H7 (cell line): ENCODE measurements around the gene DIS3L. TPM values are rescaled to one million over a fixed set of nuclear protein-coding genes. Genes with fewer than 3 reads are reported as not detected.
"Not testable (repeated sequence)": the region's sequence is repeated elsewhere in the genome, so short reads cannot be mapped to it uniquely, and the experiment has no call there.

Experiments used
- DNase-seq: peaks from one replicate; pipeline ENCODE4 v3.0.0; 2012
- H3K27me3 ChIP-seq: 2 replicates; pipeline ENCODE4 v1.6.0; 2011; ENCODE audit warnings: mild to moderate bottlenecking, low read length; ENCODE audit not compliant: control insufficient read depth, insufficient read depth
- H3K36me3 ChIP-seq: replicated peaks from 2 replicates; pipeline ENCODE4 v1.5.1; 2011; ENCODE audit warnings: low read length; ENCODE audit not compliant: control insufficient read depth, insufficient read depth
- H3K4me3 ChIP-seq: 2 replicates; pipeline ENCODE4 v1.5.1; 2011; ENCODE audit warnings: low read depth, mild to moderate bottlenecking, control low read depth, low read length, moderate library complexity; ENCODE audit not compliant: insufficient read depth
- total RNA-seq: library from RNA; depleted of rRNA; stranded (reverse); fragments of >200 nt; shearing (Covaris generic); gene quantifications from 2 replicates; pipeline ENCODE4 v1.2.3, GENCODE V29; 2014

The DIS3L gene
- total RNA-seq, 1 experiment from 2014 or later: 26.9 TPM

GRCh38 chr15:66323312-66323928, 30.1 kb downstream of the DIS3L start:
- peaks cover 5% of the 10 kb centered on the region for H3K36me3 ChIP-seq
- peak; percentile 12 for DNase-seq
- no peaks in the 10 kb centered on the region for H3K27me3 ChIP-seq
- H3K4me3 ChIP-seq: no peak overlapping the region

- peaks cover 5% of the 10 kb centered on the region for H3K36me3 ChIP-seq
Measured at GRCh38 chr15:66326051-66326450, 32.7 kb downstream of the DIS3L start.

GRCh38 chr15:66327736-66328135, 34.4 kb downstream of the DIS3L start:
- no peaks in the 10 kb centered on the region for H3K27me3 ChIP-seq
- no peak for DNase-seq
- H3K36me3 ChIP-seq: peaks cover 5% of the 10 kb centered on the region
- H3K4me3 ChIP-seq: no peak overlapping the region

More at GRCh38 chr15:66326051-66326450, 32.7 kb downstream of the DIS3L start:
- H3K4me3 ChIP-seq: no peak overlapping the region
- no peaks in the 10 kb centered on the region for H3K27me3 ChIP-seq
- DNase-seq: no peak

GRCh38 chr15:66328771-66329170, 35.4 kb downstream of the DIS3L start:
- Histone ChIP-seq H3K27me3 (no peaks in the 10 kb centered on the region), H3K4me3 (no peak overlapping the region), H3K36me3 (peaks cover 5% of the 10 kb centered on the region)
- DNase-seq: no peak

GRCh38 chr15:66348530-66348929, 55.2 kb downstream of the DIS3L start:
- not testable (repeated sequence) for H3K36me3 ChIP-seq, DNase-seq, H3K4me3 ChIP-seq, H3K27me3 ChIP-seq

GRCh38 chr15:66356077-66356358, 62.6 kb downstream of the DIS3L start:
- Histone ChIP-seq H3K27me3 (no peaks in the 10 kb centered on the region), H3K36me3 (no peaks in the 10 kb centered on the region; the same call in 1 of the 2 replicates), H3K4me3 (peak overlapping the region; percentile 73)
- no peak for DNase-seq

- Histone ChIP-seq H3K4me3 (peak within 1 kb of the TSS; percentile 73), H3K27me3 (no peaks in the 10 kb centered on the region), H3K36me3 (no peaks in the 10 kb centered on the region; the same call in 1 of the 2 replicates)
- peak; percentile 95 for DNase-seq
Measured at GRCh38 chr15:66356359-66357236, 63.2 kb downstream of the DIS3L start, which contains the start of gene TIPIN. TIPIN (minus strand) TSS chr15:66356685; CDS start chr15:66352947, 3,738 bp downstream.

GRCh38 chr15:66359740-66360139, 66.4 kb downstream of the DIS3L start:
- H3K27me3 ChIP-seq: no peaks in the 10 kb centered on the region
- no peak overlapping the region for H3K4me3 ChIP-seq
- H3K36me3 ChIP-seq: no peaks in the 10 kb centered on the region
- DNase-seq: no peak

- not testable (repeated sequence) for H3K27me3 ChIP-seq, H3K36me3 ChIP-seq, H3K4me3 ChIP-seq, DNase-seq
Measured at GRCh38 chr15:66361745-66362460, 68.5 kb downstream of the DIS3L start.

- Histone ChIP-seq H3K4me3 (no peak overlapping the region), H3K27me3 (no peaks in the 10 kb centered on the region), H3K36me3 (no peaks in the 10 kb centered on the region)
- DNase-seq: no peak
Measured at GRCh38 chr15:66362776-66363175, 69.4 kb downstream of the DIS3L start.

GRCh38 chr15:66364944-66365528, 71.7 kb downstream of the DIS3L start:
- no peak overlapping the region for H3K4me3 ChIP-seq
- no peaks in the 10 kb centered on the region for H3K27me3 ChIP-seq
- no peaks in the 10 kb centered on the region for H3K36me3 ChIP-seq
- DNase-seq: no peak

- Histone ChIP-seq H3K27me3 (no peaks in the 10 kb centered on the region), H3K36me3 (no peaks in the 10 kb centered on the region), H3K4me3 (no peak overlapping the region)
- DNase-seq: peak; percentile 65
Measured at GRCh38 chr15:66369773-66370651, 76.6 kb downstream of the DIS3L start.

GRCh38 chr15:66374179-66374578, 80.8 kb downstream of the DIS3L start:
- Histone ChIP-seq H3K4me3 (no peak overlapping the region), H3K27me3 (no peaks in the 10 kb centered on the region), H3K36me3 (no peaks in the 10 kb centered on the region)
- DNase-seq: no peak
